ENCODE measurements around the gene CD33. TPM values are rescaled to one million over a fixed set of nuclear protein-coding genes. Genes with fewer than 3 reads are reported as not detected.

CD33 gene
- total and polyA plus RNA-seq, 2 of the 8 experiments (the other 6 are each of a cell fraction or from before 2014, with no cell fraction given) = 0.06 TPM; not detected in 1

GRCh38 chr19:51274049-51274770 lies 49.3 kb downstream of the CD33 start:
- Histone ChIP-seq H3K79me1 (ENCODE audit: low read depth, low read length) (no peaks in the 10 kb centered on the region), H2AFZ (ENCODE audit: low read length) (peak overlapping the region; percentile 39; the same call in 1 of the 2 replicates), H4K8ac (ENCODE audit: extremely low read depth, insufficient read depth, low read length) (no peak overlapping the region), H2BK15ac (ENCODE audit: low read length) (no peak overlapping the region), H3K36me3 (ENCODE audit: control insufficient read depth in 2 of 4, insufficient read depth in 4 of 4, low read length in 3 of 4) (no peaks in the 10 kb centered on the region), H3K4ac (replicated peaks; ENCODE audit: insufficient read length, low read depth, low read length) (no peak overlapping the region), H3K27me3 (replicated peaks in 1 of 4; ENCODE audit: control insufficient read depth in 3 of 4, extremely low read depth in 1 of 4, insufficient read depth in 3 of 4, low read length in 3 of 4) (no peaks in the 10 kb centered on the region; a peak in 1 of 7 replicates), H3K56ac (replicated peaks; ENCODE audit: insufficient read length, low read depth, low read length) (no peak overlapping the region), H3K27ac (ENCODE audit: low read depth, low read length) (no peak overlapping the region), H3K4me3 (ENCODE audit: extremely low read depth in 1 of 4, insufficient read depth in 2 of 4, low read depth in 3 of 4, low read length in 4 of 4) (no peak overlapping the region), H4K20me1 (replicated peaks in 1 of 2; ENCODE audit: control insufficient read depth in 1 of 2, insufficient read depth in 2 of 2, low read length in 2 of 2) (no peaks in the 10 kb centered on the region), H3K23ac (ENCODE audit: insufficient read length) (no peak overlapping the region), H3K79me2 (ENCODE audit: control insufficient read depth in 1 of 2, insufficient read depth in 2 of 2, low read length in 2 of 2) (no peaks in the 10 kb centered on the region), H2BK5ac (ENCODE audit: low read depth, low read length) (no peak overlapping the region), H3K4me1 (replicated peaks in 1 of 4; ENCODE audit: control insufficient read depth in 3 of 4, insufficient read depth in 4 of 4, low read length in 3 of 4) (no peaks in the 10 kb centered on the region), H2AK5ac (ENCODE audit: low read depth, low read length) (no peak overlapping the region), H3K4me2 (ENCODE audit: insufficient read depth in 1 of 2, low read depth in 2 of 2, low read length in 2 of 2) (no peak overlapping the region), H2BK120ac (replicated peaks; ENCODE audit: low read depth, low read length) (no peak overlapping the region), H3K9me3 (ENCODE audit: insufficient read depth in 2 of 2, low read depth in 1 of 2, low read length in 1 of 2) (no peaks in the 10 kb centered on the region), H2BK20ac (ENCODE audit: low read length) (no peak overlapping the region), H3K9ac (replicated peaks in 1 of 4; ENCODE audit: extremely low read depth in 1 of 4, low read depth in 3 of 4, low read length in 3 of 4) (no peak overlapping the region), H3K18ac (ENCODE audit: extremely low read depth, low read length) (no peak overlapping the region), H2BK12ac (ENCODE audit: low read depth, low read length) (no peak overlapping the region), H3K14ac (ENCODE audit: insufficient read length) (no peak overlapping the region), H4K91ac (replicated peaks; ENCODE audit: insufficient read length, low read length) (no peak overlapping the region), H4K5ac (ENCODE audit: insufficient read length, low read depth, low read length) (no peak overlapping the region), H3K23me2 (ENCODE audit: low read depth, low read length) (no peaks in the 10 kb centered on the region; the same call in 1 of the 2 replicates)
- POLR2A ChIA-PET (ENCODE audit: partially characterized antibody) = no interaction called here
- DNase-seq (ENCODE audit: low read depth in 1 of 2, low spot score in 2 of 2) (peak in 1 of 2 experiments; percentile 10), FAIRE-seq (no peak)
- CTCF ChIA-PET (ENCODE audit: partially characterized antibody) = interaction anchor here (1.4 to 5.8 kb wide), 4 partner anchors 16 to 164 kb away, joined by 3 to 42 read pairs (median 4); no protein-coding TSS in a partner anchor
- 87% methylated on average over 8 of the region's 8 CpGs; no CpG with 5 or more reads in 1 of the 2 experiments for WGBS, 2 experiments (ENCODE audit: extremely low coverage in 1 of 2, insufficient coverage in 1 of 2, insufficient read length in 1 of 2, insufficient replicate concordance in 2 of 2, low coverage in 1 of 2, low lambda C conversion rate in 2 of 2, missing lambda C conversion rate in 1 of 2)
- no peak for TF ChIP-seq EP300 (IDR thresholded peaks at IDR 0.05; ENCODE audit: borderline replicate concordance in 1 of 2, low read depth in 2 of 2, low read length in 2 of 2)
- TF ChIP-seq MAFK (IDR thresholded peaks at IDR 0.05; ENCODE audit: low read depth, low read length) = no peak
- TF ChIP-seq NANOG (IDR thresholded peaks at IDR 0.05; ENCODE audit: insufficient read depth, low read depth, low read length, poor library complexity, severe bottlenecking) = no peak
- no peak for TF ChIP-seq ATF2 (IDR thresholded peaks at IDR 0.05; ENCODE audit: low read length)
- TF ChIP-seq TCF12 (IDR thresholded peaks at IDR 0.05; ENCODE audit: low read depth, low read length) = no peak
- TF ChIP-seq JUND (IDR thresholded peaks at IDR 0.05; ENCODE audit: low read length) = no peak
- no peak for TF ChIP-seq TAF7 (optimal IDR thresholded peaks at IDR 0.05; ENCODE audit: borderline replicate concordance, low read depth, low read length)
- TF ChIP-seq POU5F1 (IDR thresholded peaks at IDR 0.05; ENCODE audit: low read depth, low read length) = no peak
- no peak for TF ChIP-seq TBP (IDR thresholded peaks at IDR 0.05; ENCODE audit: low read depth, low read length)
